CD8-positive, alpha-beta memory T cell (primary cell): ENCODE measurements around the gene CCL17. TPM values are rescaled to one million over a fixed set of nuclear protein-coding genes. Genes with fewer than 3 reads are reported as not detected.

Source experiments
- CTCF ChIA-PET: fragments of 350-600 bp; sonication (Branson Sonifier 250); formaldehyde crosslinking; loops from one replicate; lab custom pipeline; 2021; ENCODE audit warnings: antibody characterized with exemption; lab: Charles Lee
- POLR2A ChIA-PET: fragments of 350-600 bp; sonication (Branson Sonifier 250); formaldehyde crosslinking; loops from one replicate; lab custom pipeline; 2021; ENCODE audit warnings: antibody characterized with exemption; lab: Charles Lee
- DNase-seq, 5 donors: peaks; one replicate each; pipeline versions ENCODE4 v3.0.0 to v3.0.0-alpha.2; 2020 to 2022; ENCODE audit warnings: mixed read lengths in 1 of 5
- H3K27ac ChIP-seq: one replicate; pipeline ENCODE4 v1.7.0; 2013; ENCODE audit warnings: low read depth, mild to moderate bottlenecking, low read length, moderate library complexity
- H3K27me3 ChIP-seq: 2 replicates; pipeline ENCODE4 v1.7.0; 2013; ENCODE audit warnings: low read length, mild to moderate bottlenecking; ENCODE audit not compliant: insufficient read depth, poor library complexity, severe bottlenecking
- H3K36me3 ChIP-seq: 2 replicates; pipeline ENCODE4 v1.7.0; 2013; ENCODE audit warnings: mild to moderate bottlenecking, low read length, moderate library complexity; ENCODE audit not compliant: insufficient read depth
- H3K4me1 ChIP-seq: 2 replicates; pipeline ENCODE4 v1.7.0; 2013; ENCODE audit warnings: mild to moderate bottlenecking, low read length, moderate library complexity; ENCODE audit not compliant: insufficient read depth
- H3K4me3 ChIP-seq: 2 replicates; pipeline ENCODE4 v1.7.0; 2013; ENCODE audit warnings: mild to moderate bottlenecking, low read length
- H3K9me3 ChIP-seq: 2 replicates; pipeline ENCODE4 v1.7.0; 2013; ENCODE audit warnings: mild to moderate bottlenecking, low read length
- H3K27ac Mint-ChIP-seq, 8 donors: one replicate each; pipeline ENCODE4 v1.8.0; 2020 to 2021; ENCODE audit warnings: mixed read lengths in 8 of 8, mild to moderate bottlenecking in 6 of 8, inconsistent platforms in 3 of 8, moderate library complexity in 3 of 8
- H3K27me3 Mint-ChIP-seq, 2 donors: one replicate each; pipeline ENCODE4 v1.8.0; 2020 to 2021; ENCODE audit warnings: mixed read lengths in 2 of 2, mild to moderate bottlenecking in 1 of 2, moderate library complexity in 1 of 2
- H3K36me3 Mint-ChIP-seq, 3 donors: one replicate each; pipeline ENCODE4 v1.8.0; 2020 to 2021; ENCODE audit warnings: mixed read lengths in 3 of 3, inconsistent platforms in 1 of 3, mild to moderate bottlenecking in 1 of 3
- H3K4me1 Mint-ChIP-seq, 3 donors: one replicate each; pipeline ENCODE4 v1.8.0; 2020 to 2021; ENCODE audit warnings: mixed read lengths in 3 of 3, inconsistent platforms in 1 of 3, mild to moderate bottlenecking in 1 of 3
- H3K4me3 Mint-ChIP-seq, 7 donors: one replicate each; pipeline ENCODE4 v1.8.0; 2020 to 2021; ENCODE audit warnings: mixed read lengths in 7 of 7, mild to moderate bottlenecking in 6 of 7, moderate library complexity in 4 of 7, inconsistent platforms in 2 of 7
- H3K9me3 Mint-ChIP-seq, 5 donors: one replicate each; pipeline ENCODE4 v1.8.0; 2020 to 2022; ENCODE audit warnings: mixed read lengths in 5 of 5, mild to moderate bottlenecking in 3 of 5, moderate library complexity in 2 of 5, inconsistent platforms in 1 of 5
- polyA plus RNA-seq: library from polyadenylated mRNA; unstranded; fragments of 300-500 nt; fragmentation: Illumina TruSeq; gene quantifications from one replicate; pipeline ENCODE4 v1.2.3, GENCODE V29; 2021
- total RNA-seq, 2 experiments: library from RNA; stranded (reverse); gene quantifications; one replicate each; pipeline ENCODE4 v1.2.3, GENCODE V29; 2021

The CCL17 gene
- total and polyA plus RNA-seq, 3 experiments from 2014 or later: 18.6 to 18.9 TPM; not detected in 1

GRCh38 chr16:57388359-57389086 is 16.0 kb upstream of the CCL17 start:
- Histone ChIP-seq H3K27me3 (no peaks in the 10 kb centered on the region), H3K4me3 (no peak overlapping the region), H3K27ac (no peak overlapping the region), H3K36me3 (no peaks in the 10 kb centered on the region), H3K4me1 (no peaks in the 10 kb centered on the region), H3K9me3 (no peaks in the 10 kb centered on the region)
- Mint-ChIP-seq H3K36me3 (peaks cover 0 to 1% (median 0%) of the 10 kb centered on the region in 3 donors), H3K9me3 (no peaks in the 10 kb centered on the region), H3K27ac (peak overlapping the region in 1 of 8 donors; percentile 3), H3K4me3 (no peak overlapping the region), H3K27me3 (peaks cover 7 to 8% of the 10 kb centered on the region in 2 donors), H3K4me1 (peaks cover 0 to 4% (median 2%) of the 10 kb centered on the region in 3 donors)
- CTCF ChIA-PET: no interaction called here
- DNase-seq: peak in 1 of 5 donors; percentile 24
- POLR2A ChIA-PET: no interaction called here

DNA sequence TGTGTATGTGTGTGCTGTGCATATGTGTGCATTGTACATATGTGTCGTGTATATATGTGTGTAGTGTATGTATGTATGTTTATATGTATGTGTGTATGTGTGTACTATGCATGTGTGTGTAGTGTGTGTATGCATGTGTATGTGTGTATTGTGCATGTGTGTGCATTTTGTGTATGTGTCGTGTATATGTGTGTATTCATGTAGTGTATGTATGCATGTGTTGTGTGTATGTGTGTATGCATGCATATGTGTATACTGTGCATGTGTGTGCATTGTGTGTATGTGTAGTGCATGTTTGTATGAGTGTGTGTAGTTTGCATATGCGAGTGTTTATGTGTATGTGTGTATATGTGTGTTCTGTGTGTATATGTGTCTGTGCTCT is 15.5 kb upstream of the CCL17 start:
- H3K27ac Mint-ChIP-seq: no peak overlapping the region
- H3K4me3 ChIP-seq: no peak overlapping the region
- no peaks in the 10 kb centered on the region for H3K9me3 Mint-ChIP-seq
- no peaks in the 10 kb centered on the region for H3K4me1 ChIP-seq
- no peaks in the 10 kb centered on the region for H3K27me3 ChIP-seq
- peaks cover 0 to 4% (median 2%) of the 10 kb centered on the region in 3 donors for H3K4me1 Mint-ChIP-seq
- ChIA-PET POLR2A (no interaction called here), CTCF (no interaction called here)
- H3K36me3 Mint-ChIP-seq: peaks cover 0 to 1% (median 0%) of the 10 kb centered on the region in 3 donors
- DNase-seq: no peak
- H3K9me3 ChIP-seq: no peaks in the 10 kb centered on the region
- peaks cover 11 to 14% of the 10 kb centered on the region in 2 donors for H3K27me3 Mint-ChIP-seq
- H3K36me3 ChIP-seq: no peaks in the 10 kb centered on the region
- no peak overlapping the region for H3K27ac ChIP-seq
- no peak overlapping the region for H3K4me3 Mint-ChIP-seq

- no peak overlapping the region for H3K4me3 Mint-ChIP-seq
- Histone ChIP-seq H3K27me3 (no peaks in the 10 kb centered on the region), H3K4me1 (no peaks in the 10 kb centered on the region), H3K27ac (no peak overlapping the region), H3K4me3 (no peak overlapping the region), H3K9me3 (no peaks in the 10 kb centered on the region), H3K36me3 (no peaks in the 10 kb centered on the region)
- peaks cover 0 to under 1% (median 0%) of the 10 kb centered on the region in 3 donors for H3K36me3 Mint-ChIP-seq
- peak in 1 of 5 donors; percentile 8 for DNase-seq
- H3K27ac Mint-ChIP-seq: no peak overlapping the region
- H3K4me1 Mint-ChIP-seq: peaks cover 0 to 4% (median 2%) of the 10 kb centered on the region in 3 donors
- ChIA-PET POLR2A (no interaction called here), CTCF (no interaction called here)
- H3K27me3 Mint-ChIP-seq: peaks cover 14 to 20% of the 10 kb centered on the region in 2 donors
- no peaks in the 10 kb centered on the region for H3K9me3 Mint-ChIP-seq
Measured at GRCh38 chr16:57390636-57391295, 13.8 kb upstream of the CCL17 start.

DNA sequence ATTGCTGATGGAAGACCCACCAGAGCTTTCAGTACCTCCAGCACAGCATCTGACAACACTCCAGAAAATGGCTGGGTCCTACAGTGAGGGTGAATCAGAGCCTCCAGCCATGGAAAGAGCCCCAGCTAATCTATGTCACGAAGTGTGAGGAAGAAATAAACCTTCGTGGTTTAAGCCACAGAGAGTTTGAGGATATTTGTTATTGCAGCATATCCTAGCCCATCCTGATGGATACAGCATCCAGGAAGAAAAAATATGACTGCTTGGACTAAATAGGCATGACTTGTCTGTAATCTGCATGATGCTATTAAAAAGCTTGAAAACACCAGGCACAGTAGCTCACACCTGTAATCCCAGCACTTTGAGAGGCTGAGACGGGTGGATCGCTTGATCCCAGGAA is 13.3 kb upstream of the CCL17 start:
- Histone ChIP-seq H3K4me1 (no peaks in the 10 kb centered on the region), H3K9me3 (no peaks in the 10 kb centered on the region), H3K27me3 (no peaks in the 10 kb centered on the region), H3K27ac (no peak overlapping the region), H3K36me3 (no peaks in the 10 kb centered on the region), H3K4me3 (no peak overlapping the region)
- peak in 1 of 5 donors; percentile 1 for DNase-seq
- H3K27me3 Mint-ChIP-seq: peaks cover 18 to 24% of the 10 kb centered on the region in 2 donors
- peaks cover 0 to 4% (median 2%) of the 10 kb centered on the region in 3 donors for H3K4me1 Mint-ChIP-seq
- H3K27ac Mint-ChIP-seq: no peak overlapping the region
- CTCF ChIA-PET: no interaction called here
- H3K36me3 Mint-ChIP-seq: no peaks in the 10 kb centered on the region
- H3K4me3 Mint-ChIP-seq: no peak overlapping the region
- H3K9me3 Mint-ChIP-seq: no peaks in the 10 kb centered on the region
- POLR2A ChIA-PET: no interaction called here

- H3K27ac Mint-ChIP-seq: no peak overlapping the region
- POLR2A ChIA-PET: no interaction called here
- Histone ChIP-seq H3K36me3 (no peaks in the 10 kb centered on the region), H3K27ac (no peak overlapping the region), H3K9me3 (no peaks in the 10 kb centered on the region), H3K4me1 (no peaks in the 10 kb centered on the region), H3K27me3 (no peaks in the 10 kb centered on the region), H3K4me3 (no peak overlapping the region)
- H3K9me3 Mint-ChIP-seq: no peaks in the 10 kb centered on the region
- H3K4me3 Mint-ChIP-seq: no peak overlapping the region
- no peak for DNase-seq
- H3K36me3 Mint-ChIP-seq: no peaks in the 10 kb centered on the region
- CTCF ChIA-PET: no interaction called here
- peaks cover 19 to 27% of the 10 kb centered on the region in 2 donors for H3K27me3 Mint-ChIP-seq
- H3K4me1 Mint-ChIP-seq: no peaks in the 10 kb centered on the region
Measured at GRCh38 chr16:57391708-57392107, 12.9 kb upstream of the CCL17 start.

- ChIA-PET POLR2A (no interaction called here), CTCF (no interaction called here)
- H3K9me3 ChIP-seq: no peaks in the 10 kb centered on the region
- Mint-ChIP-seq H3K27me3 (peaks cover 19 to 27% of the 10 kb centered on the region in 2 donors), H3K36me3 (no peaks in the 10 kb centered on the region), H3K4me1 (no peaks in the 10 kb centered on the region), H3K4me3 (no peak overlapping the region), H3K27ac (no peak overlapping the region), H3K9me3 (no peaks in the 10 kb centered on the region)
- no peak overlapping the region for H3K27ac ChIP-seq
- H3K27me3 ChIP-seq: no peaks in the 10 kb centered on the region
- H3K4me3 ChIP-seq: no peak overlapping the region
- DNase-seq: peak in 1 of 5 donors; percentile 6
- H3K4me1 ChIP-seq: no peaks in the 10 kb centered on the region
- H3K36me3 ChIP-seq: no peaks in the 10 kb centered on the region
Measured at GRCh38 chr16:57392694-57393093, 11.9 kb upstream of the CCL17 start.

DNA sequence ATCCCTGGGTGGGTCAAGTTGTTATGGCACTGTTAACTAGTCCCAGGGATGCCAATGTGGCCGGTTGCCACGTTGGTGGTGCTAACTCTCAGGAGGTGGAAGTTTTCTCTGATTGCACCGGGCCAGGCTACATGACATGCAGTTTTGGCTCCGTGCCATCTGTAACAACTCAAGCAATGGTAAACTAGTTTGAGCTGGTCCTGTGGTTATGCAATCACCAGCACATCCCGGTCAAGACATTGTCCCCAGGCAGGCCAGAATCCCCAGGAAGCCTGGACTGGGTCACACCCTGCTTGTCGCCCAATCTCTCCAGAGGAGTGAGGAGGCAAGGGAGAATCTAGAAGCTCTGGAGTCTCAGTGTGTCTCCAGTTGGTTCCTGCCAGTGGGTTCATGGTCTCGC is 10.1 kb upstream of the CCL17 start:
- H3K4me1 Mint-ChIP-seq: no peaks in the 10 kb centered on the region
- H3K27me3 Mint-ChIP-seq: peaks cover 19 to 27% of the 10 kb centered on the region in 2 donors
- ChIA-PET CTCF (interaction anchor here (1.2 kb wide), 1 partner anchor 9 kb away, joined by 3 read pairs; no protein-coding TSS in a partner anchor), POLR2A (no interaction called here)
- peak in 1 of 5 donors; percentile 19 for DNase-seq
- H3K9me3 Mint-ChIP-seq: no peaks in the 10 kb centered on the region
- no peaks in the 10 kb centered on the region for H3K27me3 ChIP-seq
- H3K9me3 ChIP-seq: no peaks in the 10 kb centered on the region
- no peaks in the 10 kb centered on the region for H3K4me1 ChIP-seq
- H3K27ac Mint-ChIP-seq: no peak overlapping the region
- H3K4me3 Mint-ChIP-seq: no peak overlapping the region
- no peak overlapping the region for H3K27ac ChIP-seq
- no peaks in the 10 kb centered on the region for H3K36me3 Mint-ChIP-seq
- no peaks in the 10 kb centered on the region for H3K36me3 ChIP-seq
- H3K4me3 ChIP-seq: no peak overlapping the region

DNA sequence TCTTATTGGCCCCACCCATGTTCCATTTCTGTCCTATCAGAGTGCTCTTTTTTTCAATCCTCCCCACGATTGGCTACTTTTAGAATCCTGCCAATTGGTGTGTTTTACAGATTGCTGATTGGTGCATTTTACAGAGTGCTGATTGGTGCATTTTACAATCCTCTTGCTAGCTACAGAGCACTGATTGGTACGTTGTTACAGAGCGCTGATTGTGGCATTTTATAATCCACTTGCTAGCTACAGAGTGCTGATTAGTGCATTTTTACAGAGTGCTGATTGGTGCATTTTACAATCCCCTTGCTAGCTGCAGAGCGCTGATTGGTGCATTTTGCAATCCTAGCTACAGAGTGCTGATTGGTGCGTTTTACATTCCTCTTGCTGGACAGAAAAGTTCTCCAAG is 9.5 kb upstream of the CCL17 start:
- no peaks in the 10 kb centered on the region for H3K36me3 ChIP-seq
- ChIA-PET CTCF (interaction anchor here (1.2 kb wide), 1 partner anchor 10 kb away, joined by 3 read pairs; no protein-coding TSS in a partner anchor), POLR2A (no interaction called here)
- no peaks in the 10 kb centered on the region for H3K4me1 Mint-ChIP-seq
- no peaks in the 10 kb centered on the region for H3K4me1 ChIP-seq
- no peak overlapping the region for H3K27ac ChIP-seq
- no peaks in the 10 kb centered on the region for H3K9me3 Mint-ChIP-seq
- no peak overlapping the region for H3K4me3 ChIP-seq
- H3K36me3 Mint-ChIP-seq: no peaks in the 10 kb centered on the region
- H3K27me3 ChIP-seq: no peaks in the 10 kb centered on the region
- H3K9me3 ChIP-seq: no peaks in the 10 kb centered on the region
- H3K27ac Mint-ChIP-seq: no peak overlapping the region
- H3K4me3 Mint-ChIP-seq: no peak overlapping the region
- peaks cover 19 to 30% of the 10 kb centered on the region in 2 donors for H3K27me3 Mint-ChIP-seq
- no peak for DNase-seq
